Measurements from ENCODE around the gene ABCA2. TPM values are rescaled to one million over a fixed set of nuclear protein-coding genes. Genes with fewer than 3 reads are reported as not detected.

ABCA2 gene
- total and polyA plus RNA-seq, 9 of the 15 experiments (the other 6 are each of a cell fraction or from before 2014, with no cell fraction given): 0.69 to 16.3 (median 6.1) TPM; not detected in 2

GRCh38 chr9:137029058-137029936 lies 1.3 kb upstream of the ABCA2 start (continued):
- TF ChIP-seq ESRRA (IDR thresholded peaks at IDR 0.05; ENCODE audit: borderline replicate concordance, low read depth) (peak; percentile 91), ZNF766 (CRISPR knock-in tag; conservative IDR thresholded peaks at IDR 0.05) (no peak)

GRCh38 chr9:137028263-137029057 lies 423 bp upstream of the ABCA2 start:
- peaks cover 9 to 92% of the 10 kb centered on the region in 2 experiments; a peak in 4 of 5 replicates for H3K4me1 ChIP-seq (replicated peaks in 1 of 2; ENCODE audit: control insufficient read depth in 2 of 2, insufficient read depth in 2 of 2, low read length in 2 of 2)
- POLR2A ChIA-PET: interaction anchor here (0.6 to 1.0 kb wide), 3 partner anchors 9 to 610 kb away, joined by 3 to 4 read pairs (median 3); no protein-coding TSS in a partner anchor
- peak overlapping the region; percentile 57; the same call in 2 of the 3 replicates for H3K27ac ChIP-seq (ENCODE audit: extremely low read depth, low read depth, low read length)
- TF ChIP-seq FOXA3 (CRISPR knock-in tag; conservative IDR thresholded peaks at IDR 0.05 in 1 of 2, IDR thresholded peaks at IDR 0.05 in 1 of 2) (0 out of 4 replicates have a peak, but pooled peaks of 1 of the 2 experiments have one; percentile 14), JUN (IDR thresholded peaks at IDR 0.05; ENCODE audit: borderline replicate concordance, low read depth, low read length) (no peak), JUN (CRISPR knock-in tag; IDR thresholded peaks at IDR 0.05; ENCODE audit: borderline replicate concordance) (0 out of 2 replicates have a peak, but pooled peaks have one; percentile 39), ZFX (CRISPR knock-in tag; IDR thresholded peaks at IDR 0.05) (peak; percentile 62), ZBTB33 (CRISPR knock-in tag; IDR thresholded peaks at IDR 0.05) (no peak), HNRNPLL (IDR thresholded peaks at IDR 0.05; ENCODE audit: low read depth, low read length, poor library complexity, severe bottlenecking) (peak; percentile 34), CGGBP1 (CRISPR knock-in tag; IDR thresholded peaks at IDR 0.05) (no peak), ZFP36 (IDR thresholded peaks at IDR 0.05; ENCODE audit: low read depth, low read length, partially characterized antibody) (peak; percentile 12), FOXA1 (IDR thresholded peaks at IDR 0.05; ENCODE audit: borderline replicate concordance) (no peak), JUNB (CRISPR knock-in tag; conservative IDR thresholded peaks at IDR 0.05) (no peak), MXD1 (CRISPR knock-in tag; IDR thresholded peaks at IDR 0.05; ENCODE audit: borderline replicate concordance, poor library complexity, severe bottlenecking) (no peak)

More at GRCh38 chr9:137028263-137029057, 423 bp upstream of the ABCA2 start:
- Histone ChIP-seq H3K4me3 (peak overlapping the region; percentile 66), H3K4me2 (ENCODE audit: insufficient read depth, low read length) (peak overlapping the region; percentile 86), H3K79me2 (ENCODE audit: control insufficient read depth, insufficient read depth, low read length) (peaks cover 3% of the 10 kb centered on the region; the same call in 1 of the 3 replicates), H3K9me1 (ENCODE audit: control insufficient read depth, insufficient read depth, low read length) (no peaks in the 10 kb centered on the region), H3K36me3 (ENCODE audit: control insufficient read depth, insufficient read depth, low read length) (no peaks in the 10 kb centered on the region), H2AFZ (ENCODE audit: low read depth, low read length) (peak overlapping the region; percentile 93), H4K20me1 (replicated peaks; ENCODE audit: control insufficient read depth, insufficient read depth, low read length) (no peaks in the 10 kb centered on the region), H3K9me3 (replicated peaks; ENCODE audit: control insufficient read depth, insufficient read depth, low read depth, low read length) (no peaks in the 10 kb centered on the region), H3K9ac (ENCODE audit: insufficient read depth in 1 of 2, low read depth in 2 of 2, low read length in 2 of 2) (peak overlapping the region; percentile 69 to 92), H3K27me3 (ENCODE audit: control insufficient read depth in 2 of 2, insufficient read depth in 2 of 2, low read length in 2 of 2) (no peaks in the 10 kb centered on the region)
- DNase-seq (ENCODE audit: extremely low read depth in 1 of 4, low spot score in 3 of 4) (peak; percentile 80 to 92 (median 84)), ATAC-seq (peak; percentile 81), FAIRE-seq (peak; percentile 26)
- in situ Hi-C loops (cut with MboI): no loop called here
- BruUV-seq (replicated peaks): no TSS peak
- under 1% methylated on average over 43 of the region's 98 CpGs for WGBS (ENCODE audit: insufficient coverage, low coverage, missing lambda C conversion rate)
- intact Hi-C loops (cut with micrococcal nuclease): loop anchor here (1.0 to 2.0 kb wide), 2 partner anchors 84 to 241 kb away; partner anchors contain the start of genes C8G and FBXW5
- CTCF ChIA-PET (ENCODE audit: low intra/inter-chr PET ratio): interaction anchor here (0.6 to 3.0 kb wide), 4 partner anchors 80 to 237 kb away, joined by 3 to 17 read pairs (median 6); partner anchors contain the start of gene TMEM141
